Cardiac septum (tissue), 1 donor: ENCODE results near the gene ERC1. TPM values are rescaled to one million over a fixed set of nuclear protein-coding genes. Genes with fewer than 3 reads are reported as not detected.

ENCODE experiments used
- DNase-seq: peaks from one replicate; pipeline ENCODE4 v3.0.0-alpha.2; 2020; ENCODE audit warnings: low spot score
- intact Hi-C: fragments of 100-400 bp; cut with DNase I; formaldehyde crosslinking; loops from one replicate; pipeline ENCODE4 v1.14.0; 2022
- total RNA-seq: library from RNA; stranded (reverse); fragmentation: NEBNext Ultra II Directional; extraction: Animal tissue kit (Norgen Biotek cat#: 25700); gene quantifications from one replicate; pipeline ENCODE4 v1.2.1, GENCODE V29; 2021
- donor health status: DM: no; HTN: no; CAD: no.

ERC1 gene
- total RNA-seq, 1 donor from 2014 or later: 56.9 TPM

GRCh38 chr12:1382826-1383225 is 391.8 kb downstream of the ERC1 start:
- intact Hi-C loops: no loop called here
- DNase-seq: no peak

GRCh38 chr12:1383758-1384157 is 392.7 kb downstream of the ERC1 start:
- intact Hi-C loops: no loop called here
- DNase-seq: no peak

GRCh38 chr12:1384910-1385309 is 393.9 kb downstream of the ERC1 start:
- no peak for DNase-seq
- intact Hi-C loops: no loop called here

- intact Hi-C loops: no loop called here
These were observed 400.7 kb downstream of the ERC1 start for GRCh38 chr12:1391722-1392121.

GRCh38 chr12:1395421-1395955 is 404.5 kb downstream of the ERC1 start:
- no peak for DNase-seq
- intact Hi-C loops: no loop called here

More at GRCh38 chr12:1391722-1392121, 400.7 kb downstream of the ERC1 start:
- no peak for DNase-seq

- no peak for DNase-seq
- intact Hi-C loops: no loop called here
These were observed 407.6 kb downstream of the ERC1 start for GRCh38 chr12:1398673-1399072.

- intact Hi-C loops: no loop called here
- DNase-seq: no peak
These were observed 410.9 kb downstream of the ERC1 start for GRCh38 chr12:1401891-1402290.

- no peak for DNase-seq
- intact Hi-C loops: no loop called here
These were observed 412.4 kb downstream of the ERC1 start for GRCh38 chr12:1403417-1403816.

- DNase-seq: no peak
- intact Hi-C loops: no loop called here
These were observed 414.6 kb downstream of the ERC1 start for GRCh38 chr12:1405619-1406018.

- no peak for DNase-seq
- intact Hi-C loops: no loop called here
These were observed 419.8 kb downstream of the ERC1 start for GRCh38 chr12:1410794-1411193.

GRCh38 chr12:1413930-1414329 is 422.9 kb downstream of the ERC1 start:
- DNase-seq: no peak
- intact Hi-C loops: no loop called here

GRCh38 chr12:1418144-1418543 is 427.1 kb downstream of the ERC1 start:
- intact Hi-C loops: no loop called here
- no peak for DNase-seq

GRCh38 chr12:1419849-1420371 is 428.9 kb downstream of the ERC1 start:
- intact Hi-C loops: no loop called here
- no peak for DNase-seq

- DNase-seq: no peak
- intact Hi-C loops: no loop called here
These were observed 430.2 kb downstream of the ERC1 start for GRCh38 chr12:1421091-1421846.

GRCh38 chr12:1422604-1423315 is 431.7 kb downstream of the ERC1 start:
- DNase-seq: no peak
- intact Hi-C loops: no loop called here

GRCh38 chr12:1424674-1425395 is 433.8 kb downstream of the ERC1 start:
- intact Hi-C loops: no loop called here
- DNase-seq: no peak

GRCh38 chr12:1425396-1425729 is 434.3 kb downstream of the ERC1 start:
- intact Hi-C loops: no loop called here
- DNase-seq: no peak

- no peak for DNase-seq
- intact Hi-C loops: no loop called here
These were observed 437.6 kb downstream of the ERC1 start for GRCh38 chr12:1428671-1429070.

GRCh38 chr12:1429980-1430379 is 439.0 kb downstream of the ERC1 start:
- intact Hi-C loops: no loop called here
- no peak for DNase-seq

- DNase-seq: no peak
- intact Hi-C loops: no loop called here
These were observed 443.4 kb downstream of the ERC1 start for GRCh38 chr12:1434296-1434955.
